SH-SY5Y (cell line): Measurements from ENCODE around the gene TXNL4A.

Experiments used
- GATA2 ChIP-seq: IDR thresholded peaks from 2 replicates; pipeline ENCODE4 v1.6.1; 2011; ENCODE audit warnings: mild to moderate bottlenecking, low read depth, low read length
- GATA3 ChIP-seq: IDR thresholded peaks from 2 replicates; pipeline ENCODE4 v1.6.1; 2011; ENCODE audit warnings: low read depth, mild to moderate bottlenecking, low read length, moderate library complexity

The TXNL4A gene

DNA sequence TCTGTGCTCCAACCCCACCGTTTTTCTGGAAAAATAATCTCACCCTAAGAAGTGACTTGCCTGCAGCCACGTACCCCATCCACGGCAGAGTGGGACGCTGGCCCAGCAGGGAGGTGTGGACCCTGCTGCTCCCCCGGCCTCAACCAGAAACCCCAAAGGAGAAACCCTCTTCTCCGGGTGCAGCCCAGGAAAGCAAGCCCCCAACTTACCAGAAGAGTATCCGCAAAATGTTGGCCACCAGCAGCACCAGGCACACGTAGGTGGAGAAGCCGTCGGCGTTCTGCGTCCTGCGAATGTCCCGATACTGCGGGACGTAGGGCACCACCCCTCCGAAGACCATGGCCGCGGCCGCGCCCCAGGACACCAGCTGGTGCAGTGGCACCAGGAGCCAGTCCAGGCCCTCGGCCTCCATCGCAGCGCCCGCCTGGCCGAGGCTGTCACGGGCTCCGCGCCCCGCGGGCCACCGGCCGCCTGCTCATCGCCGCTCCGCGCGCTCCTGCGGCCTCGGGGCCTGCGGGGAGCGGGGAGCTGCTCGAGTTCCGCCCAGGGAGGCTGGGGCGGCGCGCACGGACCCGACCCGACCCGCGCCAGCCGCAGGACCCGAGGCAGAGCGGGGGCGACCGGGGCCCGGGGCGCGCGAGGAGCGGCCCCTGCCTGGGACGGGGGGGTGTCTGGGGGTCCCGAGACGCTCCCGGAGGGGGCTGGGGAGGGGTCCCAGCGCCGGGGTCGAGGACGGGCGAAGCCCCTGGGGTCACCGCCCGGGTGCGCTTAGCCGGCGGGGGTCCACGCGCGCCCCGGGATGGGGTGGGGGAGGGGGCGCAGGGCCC lies 37.6 kb downstream of the TXNL4A start:
- TF ChIP-seq GATA2 (no peak), GATA3 (no peak)

DNA sequence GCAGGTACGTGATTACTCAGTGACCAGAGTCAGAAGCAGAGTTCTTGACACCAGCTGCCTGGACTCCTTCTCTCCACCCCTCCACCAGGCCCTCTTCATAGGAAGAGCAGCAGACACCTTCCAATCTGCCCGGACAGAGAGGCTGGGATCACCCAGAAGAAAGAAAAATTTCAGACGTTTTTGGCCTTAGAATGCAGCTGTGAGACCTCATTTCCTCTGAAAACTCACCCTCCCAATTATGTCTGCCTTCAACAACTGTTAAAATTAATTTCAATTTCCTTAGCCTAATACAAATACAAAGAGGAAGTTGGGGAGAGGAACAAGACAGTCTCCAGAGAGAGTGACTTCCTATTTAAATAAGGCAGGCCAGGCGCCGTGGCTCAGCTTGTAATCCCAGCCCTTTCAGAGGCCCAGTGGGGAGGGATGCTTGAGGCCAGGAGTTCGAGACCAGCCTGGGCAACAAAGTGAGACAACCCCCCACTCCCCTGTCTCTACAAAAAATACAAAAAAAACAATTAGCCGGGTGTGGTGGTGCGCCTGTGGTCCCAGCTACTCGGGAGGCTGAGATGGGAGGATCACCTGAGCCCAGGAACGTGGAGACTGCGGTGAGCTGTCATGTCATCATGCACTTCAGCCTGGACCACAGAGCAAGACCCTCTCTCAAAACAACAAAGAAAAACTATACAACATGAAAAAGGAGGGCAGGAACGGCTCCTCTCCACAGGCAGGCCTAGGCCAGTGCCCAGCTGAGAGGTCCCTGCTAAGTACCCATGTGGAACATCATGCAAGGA lies 38.5 kb downstream of the TXNL4A start:
- no peak for TF ChIP-seq GATA3
- no peak for TF ChIP-seq GATA2

GRCh38 chr18:79948719-79949411 lies 39.5 kb downstream of the TXNL4A start:
- no peak for TF ChIP-seq GATA3
- TF ChIP-seq GATA2: no peak

DNA sequence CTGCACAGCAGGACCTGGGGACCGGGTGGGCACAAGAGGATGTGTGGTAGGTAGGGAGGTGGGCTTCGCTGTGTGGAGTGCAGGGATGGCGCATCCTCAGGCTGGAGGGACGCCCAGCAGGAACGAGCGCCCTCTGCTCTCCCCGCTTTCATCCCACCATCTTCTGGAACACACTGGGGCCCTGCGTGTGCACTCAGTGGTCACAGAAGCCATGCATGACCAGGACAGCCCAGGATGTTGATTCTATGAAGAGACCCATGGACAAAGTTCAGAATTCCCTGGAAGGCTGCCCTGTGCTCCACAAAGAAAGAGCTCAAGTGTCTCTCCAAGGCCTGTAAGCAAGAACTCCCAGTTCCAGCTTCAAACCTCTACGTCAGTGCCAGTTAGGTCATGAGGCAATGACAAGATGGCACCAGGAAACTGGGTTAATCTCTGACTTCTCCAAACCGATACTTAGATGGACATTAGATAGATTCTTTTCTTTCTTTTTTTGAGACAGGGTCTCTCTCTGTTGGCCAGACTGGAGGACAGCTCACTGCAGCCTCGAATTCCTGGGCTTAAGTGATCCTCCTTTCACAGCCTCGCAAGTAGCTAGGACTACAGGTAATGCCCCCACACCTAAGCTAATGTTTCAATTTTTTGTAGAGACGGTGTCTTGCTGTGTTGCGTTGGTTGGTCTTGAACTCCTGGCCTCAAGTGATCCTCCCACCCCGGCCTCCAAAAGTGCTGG lies 40.3 kb downstream of the TXNL4A start:
- TF ChIP-seq GATA2 (no peak), GATA3 (no peak)

- no peak for TF ChIP-seq GATA2
- TF ChIP-seq GATA3: no peak
Measured at GRCh38 chr18:79947054-79947755, 41.2 kb downstream of the TXNL4A start.

- TF ChIP-seq GATA2 (no peak), GATA3 (no peak)
Measured at GRCh38 chr18:79945118-79946042, 43.0 kb downstream of the TXNL4A start.

GRCh38 chr18:79944746-79945117 lies 43.6 kb downstream of the TXNL4A start:
- TF ChIP-seq GATA2: no peak
- no peak for TF ChIP-seq GATA3

GRCh38 chr18:79944126-79944731 lies 44.1 kb downstream of the TXNL4A start:
- no peak for TF ChIP-seq GATA2
- TF ChIP-seq GATA3: no peak

- TF ChIP-seq GATA2 (no peak), GATA3 (no peak)
Measured at GRCh38 chr18:79943608-79944125, 44.7 kb downstream of the TXNL4A start.

GRCh38 chr18:79942786-79943607 lies 45.4 kb downstream of the TXNL4A start:
- TF ChIP-seq GATA2 (no peak), GATA3 (no peak)

DNA sequence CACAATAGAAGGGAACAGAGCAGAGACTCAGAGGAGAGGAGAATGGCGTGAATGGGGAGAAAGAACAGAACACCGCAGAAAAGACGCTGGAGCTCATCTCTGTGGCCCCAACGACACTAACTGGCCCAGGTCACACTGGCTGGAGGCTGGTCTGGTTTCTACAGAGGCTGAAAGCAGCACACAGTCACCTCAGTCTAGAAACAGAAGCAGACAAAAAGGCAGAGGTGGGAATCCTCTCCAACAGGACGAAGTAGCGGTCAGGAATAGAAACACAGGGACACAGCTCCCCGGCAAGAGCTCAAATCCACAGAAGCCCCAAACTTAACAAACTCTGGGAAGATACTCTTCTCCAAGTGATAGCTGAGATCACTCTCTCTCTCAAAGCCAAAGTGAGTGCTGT lies 46.2 kb downstream of the TXNL4A start:
- TF ChIP-seq GATA2: no peak
